Loucy (cell line): ENCODE data around the gene MAMLD1.
A peak's percentile ranks its signal among the peaks of the same experiment; 100 is the strongest.

Experiments used
- H2AFZ ChIP-seq: fragments of 200-600 bp; sonication (generic); 2 replicates; pipeline ENCODE4 v1.6.0; 2016; ENCODE audit warnings: antibody characterized with exemption, mild to moderate bottlenecking, low read length, moderate library complexity
- H3F3A ChIP-seq: fragments of 200-600 bp; 2 replicates; pipeline ENCODE4 v1.6.0; 2016; ENCODE audit warnings: antibody characterized with exemption, low read depth, mild to moderate bottlenecking
- H3K27me3 ChIP-seq: fragments of 200-600 bp; sonication (generic); 2 replicates; pipeline ENCODE4 v1.6.1; 2014; ENCODE audit warnings: low read length, mild to moderate bottlenecking; ENCODE audit not compliant: insufficient read depth, poor library complexity, severe bottlenecking
- H3K36me3 ChIP-seq: fragments of 200-600 bp; sonication (generic); 2 replicates; pipeline ENCODE4 v1.6.1; 2016; ENCODE audit warnings: low read length; ENCODE audit not compliant: insufficient read depth
- H3K4me1 ChIP-seq: fragments of 200-600 bp; sonication (generic); 2 replicates; pipeline ENCODE4 v1.5.1; 2014; ENCODE audit warnings: low read length, mild to moderate bottlenecking; ENCODE audit not compliant: insufficient read depth, poor library complexity, severe bottlenecking
- H3K4me2 ChIP-seq: fragments of 200-600 bp; sonication (generic); 2 replicates; pipeline ENCODE4 v1.6.0; 2014; ENCODE audit warnings: antibody characterized with exemption, low read length, low read depth, mild to moderate bottlenecking; ENCODE audit not compliant: poor library complexity, severe bottlenecking
- H3K4me3 ChIP-seq: fragments of 200-600 bp; sonication (generic); 2 replicates; pipeline ENCODE4 v1.5.1; 2014; ENCODE audit warnings: low read length, mild to moderate bottlenecking, mixed read lengths; ENCODE audit not compliant: poor library complexity, severe bottlenecking
- H3K79me2 ChIP-seq: fragments of 200-600 bp; sonication (generic); 2 replicates; pipeline ENCODE4 v1.6.1; 2014; ENCODE audit warnings: low read length; ENCODE audit not compliant: insufficient read depth
- H3K9ac ChIP-seq: fragments of 200-600 bp; sonication (generic); 2 replicates; pipeline ENCODE4 v1.6.0; 2014; ENCODE audit warnings: mild to moderate bottlenecking, low read depth, low read length, moderate library complexity; ENCODE audit not compliant: poor library complexity, severe bottlenecking
- H3K9me2 ChIP-seq: fragments of 200-600 bp; sonication (generic); replicated peaks from 2 replicates; pipeline ENCODE4 v1.6.1; 2016; ENCODE audit warnings: low read depth, low read length, mixed read lengths
- H3K9me3 ChIP-seq: fragments of 200-600 bp; sonication (generic); 2 replicates; pipeline ENCODE4 v1.6.1; 2014; ENCODE audit warnings: mild to moderate bottlenecking, antibody characterized with exemption, low read length, low read depth; ENCODE audit not compliant: insufficient read depth
- H4K20me1 ChIP-seq: fragments of 200-600 bp; sonication (generic); 2 replicates; pipeline ENCODE4 v1.6.0; 2014; ENCODE audit warnings: antibody characterized with exemption, low read length, mild to moderate bottlenecking; ENCODE audit not compliant: insufficient read depth, poor library complexity, severe bottlenecking
- CTCF ChIP-seq: fragments of 200-600 bp; sonication (generic); conservative IDR thresholded peaks from 2 replicates; pipeline ENCODE4 v1.5.1; 2014; ENCODE audit warnings: mild to moderate bottlenecking, antibody characterized with exemption, low read length
- EZH2phosphoT487 ChIP-seq: fragments of 200-600 bp; IDR thresholded peaks from 2 replicates; pipeline ENCODE4 v1.6.1; 2018; ENCODE audit warnings: antibody characterized with exemption, mild to moderate bottlenecking, moderate library complexity, borderline replicate concordance

Gene MAMLD1

GRCh38 chrX:150364347-150365050 is 1.4 kb downstream of the MAMLD1 start:
- H3K4me3 ChIP-seq: peak overlapping the region; percentile 87
- H3K36me3 ChIP-seq: no peaks in the 10 kb centered on the region
- peak overlapping the region; percentile 85 for H3K4me2 ChIP-seq
- peak overlapping the region; percentile 83 for H2AFZ ChIP-seq
- peak overlapping the region; percentile 77 for H3K9ac ChIP-seq
- H3K9me2 ChIP-seq: no peaks in the 10 kb centered on the region
- H3K79me2 ChIP-seq: no peaks in the 10 kb centered on the region
- no peak for TF ChIP-seq CTCF
- TF ChIP-seq EZH2phosphoT487: no peak
- H3F3A ChIP-seq: no peaks in the 10 kb centered on the region
- H4K20me1 ChIP-seq: no peaks in the 10 kb centered on the region
- no peaks in the 10 kb centered on the region for H3K27me3 ChIP-seq
- no peaks in the 10 kb centered on the region for H3K4me1 ChIP-seq
- no peaks in the 10 kb centered on the region for H3K9me3 ChIP-seq

- peak overlapping the region; percentile 89 for H3K4me2 ChIP-seq
- H3K36me3 ChIP-seq: no peaks in the 10 kb centered on the region
- H3K9me2 ChIP-seq: no peaks in the 10 kb centered on the region
- peak overlapping the region; percentile 69; the same call in 1 of the 2 replicates for H2AFZ ChIP-seq
- TF ChIP-seq EZH2phosphoT487 (no peak), CTCF (peak; percentile 59)
- no peaks in the 10 kb centered on the region for H3K4me1 ChIP-seq
- no peaks in the 10 kb centered on the region for H4K20me1 ChIP-seq
- H3K9me3 ChIP-seq: no peaks in the 10 kb centered on the region
- H3K27me3 ChIP-seq: no peaks in the 10 kb centered on the region
- H3F3A ChIP-seq: no peaks in the 10 kb centered on the region
- no peaks in the 10 kb centered on the region for H3K79me2 ChIP-seq
- H3K9ac ChIP-seq: peak overlapping the region; percentile 77
- peak overlapping the region; percentile 87 for H3K4me3 ChIP-seq
These were observed 2.2 kb downstream of the MAMLD1 start for GRCh38 chrX:150365051-150365989.

- no peaks in the 10 kb centered on the region for H3K4me1 ChIP-seq
- H3K4me2 ChIP-seq: peak overlapping the region; percentile 89
- H3K9ac ChIP-seq: peak overlapping the region; percentile 75
- peaks cover 3% of the 10 kb centered on the region; the same call in 1 of the 2 replicates for H3K79me2 ChIP-seq
- no peaks in the 10 kb centered on the region for H3K9me2 ChIP-seq
- no peaks in the 10 kb centered on the region for H3K9me3 ChIP-seq
- H3K27me3 ChIP-seq: no peaks in the 10 kb centered on the region
- H3K36me3 ChIP-seq: no peaks in the 10 kb centered on the region
- peak overlapping the region; percentile 69; the same call in 1 of the 2 replicates for H2AFZ ChIP-seq
- no peaks in the 10 kb centered on the region for H3F3A ChIP-seq
- peak overlapping the region; percentile 87 for H3K4me3 ChIP-seq
- no peaks in the 10 kb centered on the region for H4K20me1 ChIP-seq
- no peak for TF ChIP-seq EZH2phosphoT487
- TF ChIP-seq CTCF: peak; percentile 30; the same call in 1 of the 2 replicates
These were observed 3.1 kb downstream of the MAMLD1 start for GRCh38 chrX:150365990-150366911.
